Skeletal muscle satellite cell (primary cell): ENCODE data around the gene POLDIP2.
"Not testable (repeated sequence)": the region's sequence is repeated elsewhere in the genome, so short reads cannot be mapped to it uniquely, and the experiment has no call there.

Experiments used
- H3K27me3 ChIP-seq: 2 replicates; pipeline ENCODE4 v1.7.0; 2013; ENCODE audit warnings: low read length; ENCODE audit not compliant: control insufficient read depth, insufficient read depth
- H3K36me3 ChIP-seq: 2 replicates; pipeline ENCODE4 v1.7.0; 2013; ENCODE audit warnings: mild to moderate bottlenecking, control low read depth, low read length; ENCODE audit not compliant: insufficient read depth
- H3K4me1 ChIP-seq: 2 replicates; pipeline ENCODE4 v1.7.0; 2013; ENCODE audit warnings: low read length; ENCODE audit not compliant: control insufficient read depth, insufficient read depth
- H3K4me2 ChIP-seq: 2 replicates; pipeline ENCODE4 v1.7.0; 2013; ENCODE audit warnings: mild to moderate bottlenecking, low read length
- H3K4me3 ChIP-seq: 2 replicates; pipeline ENCODE4 v1.7.0; 2013; ENCODE audit warnings: low read length
- H3K9ac ChIP-seq: 2 replicates; pipeline ENCODE4 v1.7.0; 2013; ENCODE audit warnings: mild to moderate bottlenecking, low read depth, low read length, moderate library complexity
- H3K9me3 ChIP-seq: replicated peaks from 2 replicates; pipeline ENCODE4 v1.7.0; 2013; ENCODE audit warnings: mild to moderate bottlenecking, control low read depth, low read length

POLDIP2 gene

DNA sequence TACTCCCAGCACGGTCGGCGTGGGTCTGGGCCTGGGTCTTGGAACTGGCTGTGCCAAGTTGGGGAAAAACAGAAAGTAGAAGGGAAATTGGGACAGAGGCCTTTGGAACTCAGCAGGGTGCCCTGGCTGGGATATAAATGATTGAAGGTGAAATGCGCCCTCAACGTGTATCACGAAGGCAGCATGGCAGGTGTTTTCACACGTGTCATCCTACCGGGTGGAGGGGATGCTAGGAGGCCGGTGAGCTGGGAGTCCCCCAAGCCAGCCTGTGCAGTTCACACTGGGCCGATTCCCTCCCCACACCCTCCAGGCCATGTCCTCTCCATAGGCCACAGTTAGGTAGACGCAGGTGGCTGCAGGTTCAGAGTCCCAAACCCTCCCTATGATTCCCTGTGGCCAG, 15.8 kb downstream of the POLDIP2 start:
- H3K4me3 ChIP-seq = no peak overlapping the region
- H3K9me3 ChIP-seq = no peaks in the 10 kb centered on the region
- H3K9ac ChIP-seq = no peak overlapping the region
- no peaks in the 10 kb centered on the region for H3K27me3 ChIP-seq
- no peak overlapping the region for H3K4me2 ChIP-seq
- H3K36me3 ChIP-seq = peaks cover 66% of the 10 kb centered on the region
- peaks cover 34% of the 10 kb centered on the region for H3K4me1 ChIP-seq

DNA sequence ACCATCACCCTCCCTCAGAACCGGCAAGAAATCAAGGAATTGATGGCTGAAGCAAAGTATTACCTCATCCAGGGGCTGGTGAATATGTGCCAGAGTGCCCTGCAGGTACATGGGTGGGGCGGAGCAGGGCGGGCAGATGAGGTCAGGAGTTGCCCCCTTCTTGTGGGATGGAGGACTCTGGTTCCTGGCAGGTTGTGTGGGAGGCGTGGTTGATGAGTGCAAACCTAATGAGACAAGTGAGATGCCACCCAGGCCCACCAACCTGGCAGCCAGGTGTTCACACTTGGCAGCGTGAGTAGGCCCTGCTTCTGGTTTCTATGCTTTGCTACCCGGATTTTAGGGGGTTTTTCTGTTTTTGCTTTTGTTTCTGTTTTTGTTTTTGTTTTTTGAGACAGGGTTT, 17.0 kb downstream of the POLDIP2 start:
- H3K4me1 ChIP-seq = peaks cover 25% of the 10 kb centered on the region
- no peak overlapping the region for H3K4me2 ChIP-seq
- H3K4me3 ChIP-seq = no peak overlapping the region
- no peak overlapping the region for H3K9ac ChIP-seq
- no peaks in the 10 kb centered on the region for H3K9me3 ChIP-seq
- peaks cover 54% of the 10 kb centered on the region for H3K36me3 ChIP-seq
- no peaks in the 10 kb centered on the region for H3K27me3 ChIP-seq

DNA sequence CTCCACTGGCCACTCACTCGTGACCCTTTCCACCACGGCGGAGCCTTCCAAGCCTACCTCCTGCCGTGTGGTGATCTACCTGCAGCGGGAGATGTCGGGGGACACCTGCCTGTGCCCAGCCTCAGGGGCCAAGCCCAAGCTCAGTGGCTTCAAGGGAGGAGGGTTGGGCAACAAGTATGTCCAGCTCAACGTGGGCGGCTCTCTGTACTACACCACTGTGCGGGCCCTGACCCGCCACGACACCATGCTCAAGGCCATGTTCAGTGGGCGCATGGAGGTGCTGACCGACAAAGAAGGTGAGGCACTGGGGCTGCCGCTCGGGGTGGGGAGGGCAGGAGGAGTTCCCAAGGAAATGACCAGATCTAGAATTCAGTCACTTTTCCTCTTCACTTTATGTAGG, 17.9 kb downstream of the POLDIP2 start:
- no peaks in the 10 kb centered on the region for H3K27me3 ChIP-seq
- no peak overlapping the region for H3K4me3 ChIP-seq
- H3K4me1 ChIP-seq = peaks cover 25% of the 10 kb centered on the region
- no peak overlapping the region for H3K4me2 ChIP-seq
- no peak overlapping the region for H3K9ac ChIP-seq
- H3K9me3 ChIP-seq = no peaks in the 10 kb centered on the region
- peaks cover 45% of the 10 kb centered on the region for H3K36me3 ChIP-seq

- H3K4me2 ChIP-seq, H3K9ac ChIP-seq, H3K9me3 ChIP-seq, H3K4me3 ChIP-seq, H3K27me3 ChIP-seq: not testable (repeated sequence)
- peaks cover 32% of the 10 kb centered on the region for H3K4me1 ChIP-seq
- H3K36me3 ChIP-seq = peaks cover 39% of the 10 kb centered on the region
Observed at GRCh38 chr17:28338769-28339212, 18.5 kb downstream of the POLDIP2 start.

DNA sequence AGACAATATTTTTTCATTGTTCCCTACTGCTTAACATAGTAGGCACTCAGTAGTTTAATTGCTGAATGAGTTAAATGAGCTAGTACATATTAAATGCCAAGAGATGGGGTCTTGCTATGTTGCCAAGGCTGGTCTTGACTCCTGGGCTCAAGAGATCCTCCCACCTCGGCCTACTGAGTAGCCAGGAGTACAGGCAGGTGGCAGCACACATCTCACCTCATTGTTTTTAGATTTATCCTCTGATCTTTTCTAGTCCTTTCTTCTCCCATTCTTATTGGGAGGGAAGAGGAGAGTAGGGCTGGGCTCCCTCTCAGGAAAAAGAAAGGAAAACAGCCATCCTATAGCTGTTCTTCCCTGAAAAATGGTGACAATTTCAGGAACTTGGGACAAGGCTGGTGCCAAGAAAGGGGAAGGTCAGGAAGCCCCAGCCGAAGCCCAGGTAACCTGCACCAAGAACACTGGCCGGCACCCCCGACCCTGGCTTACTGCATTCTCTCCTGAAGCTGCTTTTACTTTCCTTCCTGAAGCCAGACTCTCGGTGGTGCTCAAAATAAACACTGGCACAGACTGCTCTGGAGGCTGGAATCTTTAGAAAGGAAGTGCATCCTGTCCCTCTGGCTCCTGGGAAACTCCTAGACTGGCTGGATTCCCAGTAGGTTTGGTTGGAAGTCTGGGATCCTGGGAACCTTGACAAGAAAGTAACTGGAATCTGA, 19.1 kb downstream of the POLDIP2 start:
- H3K36me3 ChIP-seq = peaks cover 35% of the 10 kb centered on the region
- no peaks in the 10 kb centered on the region for H3K27me3 ChIP-seq
- H3K9ac ChIP-seq = peak overlapping the region; percentile 16
- H3K4me1 ChIP-seq = peaks cover 32% of the 10 kb centered on the region
- H3K4me2 ChIP-seq = peak overlapping the region; percentile 43
- H3K4me3 ChIP-seq = no peak overlapping the region
- no peaks in the 10 kb centered on the region for H3K9me3 ChIP-seq

DNA sequence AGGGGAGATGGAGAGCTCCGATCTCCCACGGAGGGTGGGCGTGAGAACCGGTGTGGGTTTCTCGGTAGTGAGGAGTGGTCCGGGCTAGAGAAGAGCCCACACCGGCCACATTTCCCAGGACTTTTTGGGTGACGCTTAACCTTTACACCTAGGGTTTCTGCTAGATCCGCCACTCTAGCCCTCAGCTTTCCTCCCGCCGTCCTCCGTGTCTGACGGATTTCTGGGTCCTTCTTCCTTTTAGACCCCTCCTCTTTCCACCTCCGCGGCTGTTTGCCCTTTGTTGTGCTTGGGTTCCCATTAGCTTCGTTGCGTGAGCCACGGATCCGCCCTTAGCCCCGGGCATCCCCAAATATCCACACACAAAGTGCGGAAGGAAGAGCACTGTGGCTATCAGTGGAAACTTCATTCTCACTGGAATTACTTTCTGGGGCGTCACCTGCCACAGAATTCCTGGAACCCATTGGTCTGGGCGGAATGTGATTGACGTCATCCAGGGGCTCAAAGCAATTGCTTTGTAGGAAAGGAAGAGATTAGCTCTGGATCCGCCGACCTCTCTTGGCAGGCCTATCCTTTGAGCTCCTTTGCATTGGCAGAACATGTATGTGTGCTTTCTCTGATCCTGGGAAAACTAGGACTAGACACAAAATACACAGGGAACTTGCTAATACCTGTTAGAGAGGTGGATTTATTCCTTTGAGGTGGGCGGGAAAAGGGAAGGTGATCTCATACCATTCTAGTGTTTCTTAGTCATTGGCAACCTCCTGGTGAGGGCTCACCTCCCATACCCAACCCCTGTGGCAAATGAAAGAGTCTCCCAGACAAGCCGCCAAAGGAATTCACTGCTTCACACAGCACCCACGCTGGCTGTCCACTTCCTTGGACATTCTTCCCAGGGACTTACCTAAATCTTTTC, 21.1 kb downstream of the POLDIP2 start:
- peaks cover 32% of the 10 kb centered on the region for H3K4me1 ChIP-seq
- peak overlapping the region; percentile 86 for H3K4me3 ChIP-seq
- peaks cover 25% of the 10 kb centered on the region for H3K36me3 ChIP-seq
- H3K9me3 ChIP-seq = no peaks in the 10 kb centered on the region
- H3K9ac ChIP-seq = peak overlapping the region; percentile 95
- H3K4me2 ChIP-seq = peak overlapping the region; percentile 84
- H3K27me3 ChIP-seq = no peaks in the 10 kb centered on the region

GRCh38 chr17:28335201-28335958, 21.9 kb downstream of the POLDIP2 start, which contains the start of the genes IFT20 and TNFAIP1:
TSS of gene IFT20 (minus strand) at chr17:28335472. CDS start at chr17:28331985, 3,487 bp downstream.
TSS of gene TNFAIP1 (plus strand) at chr17:28335761. CDS start at chr17:28339522, 3,761 bp downstream.
- peaks cover 24% of the 10 kb centered on the region for H3K36me3 ChIP-seq
- H3K9me3 ChIP-seq = no peaks in the 10 kb centered on the region
- H3K4me1 ChIP-seq = peaks cover 32% of the 10 kb centered on the region
- H3K9ac ChIP-seq = peak within 1 kb of the TSS; percentile 95
- H3K4me2 ChIP-seq = peak within 1 kb of the TSS; percentile 95
- H3K27me3 ChIP-seq = no peaks in the 10 kb centered on the region
- peak within 1 kb of the TSS; percentile 86 for H3K4me3 ChIP-seq

GRCh38 chr17:28334666-28335200, 22.6 kb downstream of the POLDIP2 start:
- Histone ChIP-seq H3K4me2 (peak overlapping the region; percentile 95), H3K36me3 (peaks cover 17% of the 10 kb centered on the region), H3K27me3 (no peaks in the 10 kb centered on the region), H3K4me1 (peaks cover 32% of the 10 kb centered on the region), H3K9me3 (no peaks in the 10 kb centered on the region), H3K4me3 (peak overlapping the region; percentile 86), H3K9ac (peak overlapping the region; percentile 90)

DNA sequence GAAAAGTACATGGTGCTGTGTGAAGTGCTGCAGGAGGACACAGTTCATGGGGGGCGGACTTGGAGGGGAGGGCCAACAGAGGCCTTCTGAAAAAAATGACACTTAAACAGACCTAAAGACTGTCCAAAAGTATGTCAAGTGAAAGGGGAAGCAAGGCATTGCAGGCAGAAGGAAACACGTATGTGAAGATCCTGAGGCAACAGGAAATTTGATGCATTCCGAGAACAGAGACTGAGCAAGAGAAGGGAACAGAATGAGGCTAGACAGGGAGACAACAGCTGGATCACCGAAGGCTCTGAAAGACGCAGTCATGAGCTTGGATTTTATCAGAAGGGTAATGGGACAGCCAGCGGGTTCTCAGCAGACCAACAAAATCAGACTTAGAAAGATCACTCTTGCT, 23.2 kb downstream of the POLDIP2 start:
- Histone ChIP-seq H3K36me3 (peaks cover 16% of the 10 kb centered on the region), H3K9me3 (no peaks in the 10 kb centered on the region), H3K4me1 (peaks cover 32% of the 10 kb centered on the region), H3K27me3 (no peaks in the 10 kb centered on the region), H3K4me3 (peak overlapping the region; percentile 86), H3K4me2 (peak overlapping the region; percentile 95), H3K9ac (peak overlapping the region; percentile 90)

DNA sequence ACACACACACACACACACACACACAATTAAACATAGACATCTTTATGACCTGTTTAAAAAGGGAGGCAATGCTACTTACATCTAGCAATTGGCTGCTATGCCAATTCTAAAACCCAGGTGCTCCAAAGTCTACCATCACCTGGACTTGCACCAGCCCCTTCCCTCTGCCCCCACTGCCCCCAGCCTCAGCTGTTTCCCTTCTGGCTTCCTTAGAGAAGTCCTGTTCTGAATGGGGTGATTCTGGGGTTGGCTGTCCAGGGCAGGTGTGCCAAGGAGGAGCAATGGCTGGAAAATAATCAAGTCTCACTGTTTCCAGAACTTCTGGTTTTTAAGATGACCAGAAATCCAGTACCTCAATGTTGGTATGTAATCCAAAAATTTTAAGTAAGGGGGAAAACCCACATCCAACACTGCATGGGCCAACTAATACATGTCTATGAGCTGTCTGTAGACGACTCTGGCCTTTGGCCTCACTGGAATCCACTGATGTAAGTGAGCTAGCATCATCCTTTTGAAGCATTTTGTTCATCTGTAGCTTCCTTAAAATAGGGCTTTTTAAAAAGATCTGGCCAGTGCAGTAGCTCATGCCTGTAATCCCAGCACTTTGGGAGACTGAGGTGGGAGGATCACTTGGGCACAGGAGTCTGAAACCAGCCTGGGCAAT, 24.1 kb downstream of the POLDIP2 start:
- no peaks in the 10 kb centered on the region for H3K9me3 ChIP-seq

More for the DNA sequence above, 24.1 kb downstream of the POLDIP2 start:
- H3K4me2 ChIP-seq = no peak overlapping the region
- no peaks in the 10 kb centered on the region for H3K27me3 ChIP-seq
- no peak overlapping the region for H3K9ac ChIP-seq
- H3K36me3 ChIP-seq = peaks cover 25% of the 10 kb centered on the region
- peaks cover 26% of the 10 kb centered on the region for H3K4me1 ChIP-seq
- H3K4me3 ChIP-seq = no peak overlapping the region
